GM19372 (cell line): ENCODE measurements around the gene ZDHHC14.

ENCODE experiments used
- ATAC-seq: cut with Tn5 transposase; IDR thresholded peaks from one replicate; pipeline ENCODE4 v1.9.1; 2021; ENCODE audit warnings: mild to moderate bottlenecking, low read depth, moderate library complexity; ENCODE audit not compliant: unreplicated experiment

ZDHHC14 gene

GRCh38 chr6:157542414-157543160 is 161.6 kb downstream of the ZDHHC14 start:
- no peak for ATAC-seq

GRCh38 chr6:157546321-157546720 is 165.3 kb downstream of the ZDHHC14 start:
- no peak for ATAC-seq

- no peak for ATAC-seq
Observed at GRCh38 chr6:157547112-157547511, 166.1 kb downstream of the ZDHHC14 start.

- no peak for ATAC-seq
Observed at GRCh38 chr6:157548635-157549467, 167.9 kb downstream of the ZDHHC14 start.

- ATAC-seq: no peak
Observed at GRCh38 chr6:157549468-157549745, 168.4 kb downstream of the ZDHHC14 start.

GRCh38 chr6:157550114-157550989 is 169.4 kb downstream of the ZDHHC14 start:
- ATAC-seq: no peak

- no peak for ATAC-seq
Observed at GRCh38 chr6:157551041-157551832, 170.2 kb downstream of the ZDHHC14 start.

- no peak for ATAC-seq
Observed at GRCh38 chr6:157552081-157552747, 171.2 kb downstream of the ZDHHC14 start.

GRCh38 chr6:157552820-157553485 is 172.0 kb downstream of the ZDHHC14 start:
- no peak for ATAC-seq

GRCh38 chr6:157554747-157555146 is 173.8 kb downstream of the ZDHHC14 start:
- no peak for ATAC-seq

- ATAC-seq: no peak
Observed at GRCh38 chr6:157555455-157556143, 174.6 kb downstream of the ZDHHC14 start.

- no peak for ATAC-seq
Observed at GRCh38 chr6:157556144-157556645, 175.2 kb downstream of the ZDHHC14 start.

GRCh38 chr6:157556671-157557430 is 175.9 kb downstream of the ZDHHC14 start:
- no peak for ATAC-seq

GRCh38 chr6:157557559-157557958 is 176.6 kb downstream of the ZDHHC14 start:
- peak; percentile 47 for ATAC-seq

GRCh38 chr6:157558049-157558448 is 177.1 kb downstream of the ZDHHC14 start:
- ATAC-seq: no peak

- ATAC-seq: no peak
Observed at GRCh38 chr6:157558487-157559200, 177.7 kb downstream of the ZDHHC14 start.

GRCh38 chr6:157559201-157559756 is 178.3 kb downstream of the ZDHHC14 start:
- ATAC-seq: no peak
